HCT116 (cell line): ENCODE measurements around the gene SAP30L. TPM values are rescaled to one million over a fixed set of nuclear protein-coding genes. Genes with fewer than 3 reads are reported as not detected.

Experiments
- ATAC-seq: fragments of 200-7000 bp; cut with Tn5 transposase; 2 replicates; pipeline ENCODE4 v1.9.1; 2020; ENCODE audit warnings: mild to moderate bottlenecking, moderate library complexity
- BruUV-seq: library from RNA; stranded (reverse); fragments of 400-500 nt; replicated peaks from 2 replicates; lab custom pipeline; 2021; lab: Mats Ljungman, UMichigan
- CTCF ChIA-PET: fragments of 300-600 bp; sonication (Branson Sonifier 250); formaldehyde crosslinking; loops from one replicate; lab custom pipeline; 2021; ENCODE audit warnings: antibody characterized with exemption; lab: Charles Lee
- POLR2A ChIA-PET: fragments of 300-600, 350-600 bp; sonication (Branson Sonifier 250); formaldehyde crosslinking; loops from one replicate; lab custom pipeline; 2021; ENCODE audit warnings: antibody characterized with exemption; lab: Charles Lee
- RAD21 ChIA-PET, 2 experiments: fragments of 300-600 bp; sonication (Branson Sonifier 250); formaldehyde crosslinking; loops; one replicate each; lab custom pipeline; 2023; ENCODE audit warnings: low total read pairs in 2 of 2; ENCODE audit not compliant: uncharacterized antibody in 2 of 2, unreplicated experiment in 2 of 2, low non-redundant PET in 1 of 2; lab: Charles Lee
- DNase-seq: peaks from one replicate; pipeline ENCODE4 v3.0.0-alpha.2; 2010; ENCODE audit warnings: low read depth, low spot score
- H2AFZ ChIP-seq: fragments of 200-600 bp; shearing (Covaris generic), sonication (generic); 2 replicates; pipeline ENCODE4 v1.6.1; 2017; ENCODE audit warnings: low read depth, mixed run types, mixed read lengths, antibody characterized with exemption, low read length; ENCODE audit not compliant: poor library complexity, severe bottlenecking
- H3K27ac ChIP-seq: 2 replicates; pipeline ENCODE4 v1.5.1; 2012; ENCODE audit warnings: low read depth, low read length
- H3K27me3 ChIP-seq: fragments of 200-600 bp; sonication (generic); 2 replicates; pipeline ENCODE4 v1.6.1; 2016; ENCODE audit warnings: mixed run types, low read length, mixed read lengths; ENCODE audit not compliant: insufficient read depth
- H3K36me3 ChIP-seq, 2 experiments: fragments of 200-500 bp in 1 of 2; fragments of 200-600 bp in 1 of 2; sonication (Bioruptor generic) in 1 of 2; sonication (generic) in 1 of 2; 2 replicates each; pipeline versions ENCODE4 v1.5.1 to v1.6.1; 2014 to 2016; ENCODE audit warnings: low read length in 2 of 2, inconsistent platforms in 1 of 2, mixed read lengths in 1 of 2, mixed run types in 1 of 2; ENCODE audit not compliant: insufficient read depth in 2 of 2, control insufficient read depth in 1 of 2
- H3K4me1 ChIP-seq, 2 experiments: fragments of 200-600 bp in 1 of 2; sonication (generic) in 1 of 2; 2 replicates each; pipeline versions ENCODE4 v1.5.1 to v1.6.1; 2012 to 2017; ENCODE audit warnings: low read length in 2 of 2, inconsistent platforms in 1 of 2, mild to moderate bottlenecking in 1 of 2, mixed read lengths in 1 of 2, mixed run types in 1 of 2, moderate library complexity in 1 of 2; ENCODE audit not compliant: insufficient read depth in 2 of 2, control insufficient read depth in 1 of 2
- H3K4me2 ChIP-seq: fragments of 200-600 bp; sonication (generic); 2 replicates; pipeline ENCODE4 v1.6.1; 2017; ENCODE audit warnings: mixed run types, low read length, mixed read lengths
- H3K4me3 ChIP-seq, 2 experiments: fragments of 200-600 bp in 1 of 2; sonication (generic) in 1 of 2; replicated peaks in 1 of 2; 2 replicates each; pipeline ENCODE4 v1.5.1; 2011 to 2016; ENCODE audit warnings: low read length in 2 of 2, control low read depth in 1 of 2, low read depth in 1 of 2, mild to moderate bottlenecking in 1 of 2, mixed read lengths in 1 of 2, mixed run types in 1 of 2
- H3K79me2 ChIP-seq: fragments of 200-600 bp; sonication (generic); 2 replicates; pipeline ENCODE4 v1.6.1; 2017; ENCODE audit warnings: mild to moderate bottlenecking, mixed run types, low read length, moderate library complexity, mixed read lengths; ENCODE audit not compliant: insufficient read depth
- H3K9ac ChIP-seq: fragments of 200-600 bp; sonication (generic); 2 replicates; pipeline ENCODE4 v1.6.1; 2016; ENCODE audit warnings: low read length, mixed read lengths
- H3K9me2 ChIP-seq: fragments of 200-600 bp; sonication (generic), shearing (Covaris generic); 2 replicates; pipeline ENCODE4 v1.6.1; 2017; ENCODE audit warnings: mixed run types, mild to moderate bottlenecking, moderate library complexity; ENCODE audit not compliant: insufficient read depth
- H3K9me3 ChIP-seq, 2 experiments: fragments of 200-500 bp in 1 of 2; fragments of 200-600 bp in 1 of 2; sonication (Bioruptor generic) in 1 of 2; sonication (generic) in 1 of 2; 2 replicates each; pipeline ENCODE4 v1.6.1; 2014 to 2017; ENCODE audit warnings: low read length in 2 of 2, mixed read lengths in 2 of 2, inconsistent platforms in 1 of 2, low read depth in 1 of 2, mild to moderate bottlenecking in 1 of 2, mixed run types in 1 of 2, moderate library complexity in 1 of 2; ENCODE audit not compliant: control insufficient read depth in 1 of 2, insufficient read depth in 1 of 2
- H4K20me1 ChIP-seq: fragments of 200-600 bp; sonication (generic), shearing (Covaris generic); 2 replicates; pipeline ENCODE4 v1.6.1; 2017; ENCODE audit warnings: mixed run types, mild to moderate bottlenecking, moderate library complexity; ENCODE audit not compliant: insufficient read depth
- ATF3 ChIP-seq: IDR thresholded peaks from 2 replicates; pipeline ENCODE4 v1.6.1; 2012
- CEBPB ChIP-seq: IDR thresholded peaks from 2 replicates; pipeline ENCODE4 v1.6.1; 2012; ENCODE audit warnings: low read depth
- CTCF ChIP-seq, 3 experiments: fragments of 200-600 bp in 1 of 3; sonication (generic) in 1 of 3; IDR thresholded peaks in 2 of 3; conservative IDR thresholded peaks in 1 of 3; 2 replicates each; pipeline ENCODE4 v1.5.1; 2012 to 2017; ENCODE audit warnings: low read depth in 2 of 3, low read length in 2 of 3, antibody characterized with exemption in 1 of 3, borderline replicate concordance in 1 of 3, control low read depth in 1 of 3, mild to moderate bottlenecking in 1 of 3, mixed read lengths in 1 of 3, mixed run types in 1 of 3, moderate library complexity in 1 of 3; ENCODE audit not compliant: insufficient read depth in 1 of 3
- EGR1 ChIP-seq: IDR thresholded peaks from 2 replicates; pipeline ENCODE4 v1.6.1; 2012; ENCODE audit warnings: low read depth
- ELF1 ChIP-seq: IDR thresholded peaks from 2 replicates; pipeline ENCODE4 v1.6.1; 2012; ENCODE audit warnings: low read depth, borderline replicate concordance
- EZH2 ChIP-seq: fragments of 200-600 bp; sonication (generic); IDR thresholded peaks from 2 replicates; pipeline ENCODE4 v1.6.1; 2017; ENCODE audit warnings: antibody characterized with exemption, mixed run types
- JUND ChIP-seq: IDR thresholded peaks from 2 replicates; pipeline ENCODE4 v1.6.1; 2012
- REST ChIP-seq: IDR thresholded peaks from 2 replicates; pipeline ENCODE4 v1.6.1; 2012; ENCODE audit warnings: low read depth
- SIN3A ChIP-seq: IDR thresholded peaks from 2 replicates; pipeline ENCODE4 v1.6.1; 2012; ENCODE audit warnings: low read depth
- SP1 ChIP-seq: IDR thresholded peaks from 2 replicates; pipeline ENCODE4 v1.6.1; 2012; ENCODE audit warnings: low read depth
- TCF7L2 ChIP-seq: IDR thresholded peaks from 2 replicates; pipeline ENCODE4 v1.7.0; 2011; ENCODE audit warnings: borderline replicate concordance, inconsistent platforms; ENCODE audit not compliant: insufficient read depth, insufficient read length; ENCODE audit errors: extremely low read depth
- ZFX ChIP-seq: fragments of 450-650 bp; IDR thresholded peaks from 2 replicates; pipeline ENCODE4 v1.6.1; 2017
- intact Hi-C: fragments of 100-400 bp; cut with micrococcal nuclease; formaldehyde crosslinking; loops from 2 replicates; pipeline ENCODE4 v1.10.0; 2022
- total RNA-seq: library from RNA; stranded (reverse); gene quantifications from one replicate; pipeline ENCODE4 v1.2.1, GENCODE V29; 2021; ENCODE audit not compliant: unreplicated experiment
- TF ChIP-seq, protein P1 (sequence below): IDR thresholded peaks from 2 replicates; pipeline ENCODE4 v1.6.1; 2012

The SAP30L gene
- total RNA-seq, 1 experiment from 2014 or later = 25.5 TPM

GRCh38 chr5:154479944-154480750 is 34.4 kb downstream of the SAP30L start:
- Histone ChIP-seq H3K36me3 (no peaks in the 10 kb centered on the region), H3K27ac (no peak overlapping the region), H3K79me2 (no peaks in the 10 kb centered on the region), H3K4me3 (no peak overlapping the region), H3K4me1 (no peaks in the 10 kb centered on the region), H4K20me1 (no peaks in the 10 kb centered on the region), H3K4me2 (no peak overlapping the region), H3K9ac (no peak overlapping the region), H3K9me3 (no peaks in the 10 kb centered on the region), H3K27me3 (peaks cover 32% of the 10 kb centered on the region), H2AFZ (no peak overlapping the region), H3K9me2 (no peaks in the 10 kb centered on the region)
- intact Hi-C loops = no loop called here
- DNase-seq = no peak
- RAD21 ChIA-PET = no interaction called here
- TF ChIP-seq EZH2 (no peak), CEBPB (no peak), ZFX (no peak), TCF7L2 (no peak), ELF1 (no peak), JUND (no peak), SIN3A (no peak), ATF3 (no peak), REST (no peak), SP1 (no peak), CTCF (IDR thresholded peaks at IDR 0.05 in 2 of 3, conservative IDR thresholded peaks at IDR 0.05 in 1 of 3; ENCODE audit: borderline replicate concordance in 1 of 3, insufficient read depth in 1 of 3, low read depth in 2 of 3, low read length in 2 of 3) (no peak), EGR1 (no peak)
- TF ChIP-seq, protein P1, sequence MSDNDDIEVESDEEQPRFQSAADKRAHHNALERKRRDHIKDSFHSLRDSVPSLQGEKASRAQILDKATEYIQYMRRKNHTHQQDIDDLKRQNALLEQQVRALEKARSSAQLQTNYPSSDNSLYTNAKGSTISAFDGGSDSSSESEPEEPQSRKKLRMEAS = no peak
- ATAC-seq = no peak
- CTCF ChIA-PET = no interaction called here
- no TSS peak for BruUV-seq
- POLR2A ChIA-PET = no interaction called here
